ENCODE results near the gene FAM98B. TPM values are rescaled to one million over a fixed set of nuclear protein-coding genes. Genes with fewer than 3 reads are reported as not detected.

Gene FAM98B
- total RNA-seq, 4 donors from 2014 or later: 5.2 to 12.2 (median 7.6) TPM

DNA sequence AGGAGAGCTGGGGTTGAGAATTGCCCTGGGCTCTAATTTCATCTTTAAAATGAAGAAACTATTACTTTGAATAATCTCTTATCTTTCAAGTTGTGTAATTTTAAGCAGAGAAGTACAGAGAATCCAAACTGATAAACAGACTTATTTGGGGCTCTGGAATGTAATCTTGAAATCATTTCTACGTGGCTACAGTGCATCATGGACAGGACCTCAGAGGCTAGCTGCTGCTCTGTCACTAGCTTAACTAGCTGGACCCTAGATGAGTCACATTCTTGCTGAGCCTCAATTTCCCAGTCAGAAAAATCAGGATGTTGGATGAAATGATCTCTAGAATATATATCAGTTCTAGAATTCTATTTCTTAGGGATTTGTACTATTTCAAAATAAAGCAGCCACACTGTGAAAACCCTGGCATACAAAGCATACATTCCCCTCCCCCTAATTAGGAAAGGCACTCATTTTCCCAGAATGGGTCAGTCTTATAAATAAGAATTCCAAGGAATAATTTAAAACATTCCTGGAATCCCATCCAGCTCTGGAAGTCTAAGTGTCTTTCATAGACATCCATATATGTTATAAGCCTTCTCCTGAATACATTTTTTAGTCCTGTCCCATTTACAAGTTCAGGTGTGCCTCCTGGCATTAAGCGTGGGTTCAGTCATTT, 63.5 kb downstream of the FAM98B start:
- Histone ChIP-seq H3K4me3 (no peak overlapping the region), H3K27me3 (no peaks in the 10 kb centered on the region), H3K4me1 (no peaks in the 10 kb centered on the region), H3K27ac (no peak overlapping the region), H3K9me3 (no peaks in the 10 kb centered on the region), H3K36me3 (no peaks in the 10 kb centered on the region)
- 70 to 80% methylated on average over 2 of the region's 2 CpGs for WGBS, 2 donors (ENCODE audit: low coverage in 1 of 2)
- in situ Hi-C loops (cut with MboI; ENCODE audit: low pct_ligation_motif_present in 1 of 4, low pct_unique_long_range_greater_than_20kb in 1 of 4, low sequenced_read_pairs in 3 of 4) (no loop called here), intact Hi-C loops (cut with DNase I; ENCODE audit: low total_unique reads) (no loop called here)
- DNase-seq: no peak
- no peak for TF ChIP-seq EP300 (IDR thresholded peaks at IDR 0.05; ENCODE audit: low read depth)
- TF ChIP-seq, protein P1, sequence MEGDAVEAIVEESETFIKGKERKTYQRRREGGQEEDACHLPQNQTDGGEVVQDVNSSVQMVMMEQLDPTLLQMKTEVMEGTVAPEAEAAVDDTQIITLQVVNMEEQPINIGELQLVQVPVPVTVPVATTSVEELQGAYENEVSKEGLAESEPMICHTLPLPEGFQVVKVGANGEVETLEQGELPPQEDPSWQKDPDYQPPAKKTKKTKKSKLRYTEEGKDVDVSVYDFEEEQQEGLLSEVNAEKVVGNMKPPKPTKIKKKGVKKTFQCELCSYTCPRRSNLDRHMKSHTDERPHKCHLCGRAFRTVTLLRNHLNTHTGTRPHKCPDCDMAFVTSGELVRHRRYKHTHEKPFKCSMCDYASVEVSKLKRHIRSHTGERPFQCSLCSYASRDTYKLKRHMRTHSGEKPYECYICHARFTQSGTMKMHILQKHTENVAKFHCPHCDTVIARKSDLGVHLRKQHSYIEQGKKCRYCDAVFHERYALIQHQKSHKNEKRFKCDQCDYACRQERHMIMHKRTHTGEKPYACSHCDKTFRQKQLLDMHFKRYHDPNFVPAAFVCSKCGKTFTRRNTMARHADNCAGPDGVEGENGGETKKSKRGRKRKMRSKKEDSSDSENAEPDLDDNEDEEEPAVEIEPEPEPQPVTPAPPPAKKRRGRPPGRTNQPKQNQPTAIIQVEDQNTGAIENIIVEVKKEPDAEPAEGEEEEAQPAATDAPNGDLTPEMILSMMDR (IDR thresholded peaks at IDR 0.05): no peak

DNA sequence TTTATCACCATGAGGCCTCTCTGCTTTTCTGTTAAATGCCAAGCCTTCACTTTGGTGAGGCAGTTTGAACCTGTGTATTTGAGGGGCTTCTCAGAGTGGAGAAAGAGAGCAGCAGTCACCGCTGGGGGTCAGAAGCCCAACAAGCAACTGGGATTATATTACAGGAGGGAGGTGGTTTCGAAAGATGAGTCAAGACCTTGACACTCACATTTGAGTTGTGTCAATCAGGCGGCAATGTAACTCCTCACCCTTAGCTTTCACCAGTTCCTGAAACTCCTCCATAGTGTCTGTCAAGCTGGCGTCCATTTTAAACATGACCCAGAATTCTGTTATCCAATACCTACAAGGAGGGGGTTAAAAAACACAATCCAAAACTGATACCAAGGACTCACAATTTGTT, 64.2 kb downstream of the FAM98B start:
- no peaks in the 10 kb centered on the region for H3K36me3 ChIP-seq
- in situ Hi-C loops (cut with MboI; ENCODE audit: low pct_ligation_motif_present in 1 of 4, low pct_unique_long_range_greater_than_20kb in 1 of 4, low sequenced_read_pairs in 3 of 4) (no loop called here), intact Hi-C loops (cut with DNase I; ENCODE audit: low total_unique reads) (no loop called here)
- H3K27ac ChIP-seq: no peak overlapping the region
- WGBS, 2 donors (ENCODE audit: low coverage in 1 of 2): 96% methylated on average over 4 of the region's 4 CpGs; no CpG with 5 or more reads in 1 of the 2 donors
- H3K27me3 ChIP-seq: no peaks in the 10 kb centered on the region
- no peak overlapping the region for H3K4me3 ChIP-seq
- TF ChIP-seq EP300 (IDR thresholded peaks at IDR 0.05; ENCODE audit: low read depth) (no peak), POLR2A (IDR thresholded peaks at IDR 0.05) (no peak), POLR2AphosphoS5 (IDR thresholded peaks at IDR 0.05) (no peak)
- TF ChIP-seq, protein P1 (IDR thresholded peaks at IDR 0.05): no peak
- no peaks in the 10 kb centered on the region for H3K4me1 ChIP-seq
- no peak for DNase-seq
- H3K9me3 ChIP-seq: no peaks in the 10 kb centered on the region

DNA sequence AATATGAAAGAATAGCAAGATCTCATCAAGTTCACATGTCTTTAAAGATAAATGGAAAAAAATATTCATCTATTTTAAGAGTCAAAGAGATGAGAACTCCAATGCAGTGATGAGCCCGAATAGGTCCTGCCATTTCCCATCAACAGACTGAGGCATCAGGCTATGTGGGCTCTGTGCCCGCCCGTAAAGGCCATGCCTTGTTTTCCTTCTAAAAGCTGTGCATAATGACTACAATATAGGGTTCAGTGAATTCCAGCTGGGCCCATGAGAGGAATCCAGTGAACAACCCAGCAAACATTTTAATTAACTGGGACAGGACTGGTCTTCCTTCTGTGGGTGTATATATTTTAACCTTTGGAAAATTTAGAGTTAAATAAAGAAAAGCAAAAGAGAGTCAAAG, 66.1 kb downstream of the FAM98B start:
- intact Hi-C loops (cut with DNase I; ENCODE audit: low total_unique reads): no loop called here
- Histone ChIP-seq H3K9me3 (no peaks in the 10 kb centered on the region), H3K4me3 (no peak overlapping the region), H3K4me1 (no peaks in the 10 kb centered on the region), H3K27ac (no peak overlapping the region), H3K27me3 (no peaks in the 10 kb centered on the region), H3K36me3 (no peaks in the 10 kb centered on the region)
- no peak for DNase-seq
- TF ChIP-seq POLR2A (IDR thresholded peaks at IDR 0.05): no peak
- no peak for TF ChIP-seq EP300 (IDR thresholded peaks at IDR 0.05; ENCODE audit: low read depth)
- TF ChIP-seq POLR2AphosphoS5 (IDR thresholded peaks at IDR 0.05): no peak
- TF ChIP-seq, protein P1 (IDR thresholded peaks at IDR 0.05): no peak
- WGBS, 2 donors (ENCODE audit: low coverage in 1 of 2): 98 to 100% methylated on average over 1 to 3 of the region's 3 CpGs
- in situ Hi-C loops (cut with MboI; ENCODE audit: low pct_ligation_motif_present in 1 of 4, low pct_unique_long_range_greater_than_20kb in 1 of 4, low sequenced_read_pairs in 3 of 4): no loop called here

DNA sequence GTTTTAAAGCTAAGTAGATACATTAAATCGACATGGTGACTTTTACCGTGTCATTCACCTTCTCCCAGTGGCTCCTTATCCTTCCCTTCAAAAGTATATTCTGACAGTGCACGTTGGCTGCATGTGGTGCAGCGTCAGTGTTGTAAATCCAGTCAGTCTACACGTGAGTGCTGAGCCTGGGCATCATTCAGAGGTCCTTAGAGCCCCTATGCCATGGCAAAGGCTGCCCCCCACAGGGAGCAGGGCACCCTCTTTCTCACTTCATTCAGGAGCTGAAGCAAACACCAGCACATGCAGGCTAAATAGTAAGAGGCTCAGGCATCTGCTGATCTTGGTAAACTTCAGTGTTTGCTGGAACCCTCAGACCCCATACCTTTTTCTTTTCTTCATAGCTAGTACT, 67.4 kb downstream of the FAM98B start:
- WGBS, 2 donors (ENCODE audit: low coverage in 1 of 2): 56 to 74% methylated on average over 5 of the region's 5 CpGs
- H3K9me3 ChIP-seq: no peaks in the 10 kb centered on the region
- no peak for DNase-seq
- no peak overlapping the region for H3K27ac ChIP-seq
- intact Hi-C loops (cut with DNase I; ENCODE audit: low total_unique reads): no loop called here
- H3K27me3 ChIP-seq: no peaks in the 10 kb centered on the region
- no peaks in the 10 kb centered on the region for H3K36me3 ChIP-seq
- TF ChIP-seq, protein P1 (IDR thresholded peaks at IDR 0.05): no peak
- TF ChIP-seq EP300 (IDR thresholded peaks at IDR 0.05; ENCODE audit: low read depth) (no peak), POLR2AphosphoS5 (IDR thresholded peaks at IDR 0.05) (no peak), POLR2A (IDR thresholded peaks at IDR 0.05) (no peak)
- H3K4me1 ChIP-seq: no peaks in the 10 kb centered on the region
- H3K4me3 ChIP-seq: no peak overlapping the region
- in situ Hi-C loops (cut with MboI; ENCODE audit: low pct_ligation_motif_present in 1 of 4, low pct_unique_long_range_greater_than_20kb in 1 of 4, low sequenced_read_pairs in 3 of 4): no loop called here
